NCI-H1105 treated with DMSO at 0.1 percent for 48 hours (cell line): ENCODE data around the gene TNFSF11.
"Not testable (repeated sequence)": the region's sequence is repeated elsewhere in the genome, so short reads cannot be mapped to it uniquely, and the experiment has no call there.

Source experiments
- DNase-seq: peaks from one replicate; lab custom pipeline; 2025; lab: John Stamatoyannopoulos, UW

The TNFSF11 gene

DNA sequence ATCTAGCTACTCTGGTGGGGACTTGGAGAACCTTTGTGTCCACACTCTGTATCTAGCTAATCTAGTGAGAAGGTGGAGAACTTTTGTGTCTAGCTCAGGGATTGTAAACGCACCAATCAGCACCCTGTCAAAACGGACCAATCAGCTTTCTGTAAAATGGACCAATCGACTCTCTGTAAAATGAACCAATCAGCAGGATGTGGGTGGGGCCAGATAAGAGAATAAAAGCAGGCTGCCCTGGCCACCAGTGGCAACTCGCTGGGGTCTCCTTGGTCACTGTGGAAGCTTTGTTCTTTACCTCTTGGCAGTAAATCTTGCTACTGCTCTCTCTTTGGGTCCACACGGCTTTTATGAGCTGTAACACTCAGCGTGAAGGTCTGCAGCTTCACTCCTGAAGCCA is 13.6 kb upstream of the TNFSF11 start:
- DNase-seq: not testable (repeated sequence)

GRCh38 chr13:42561752-42562467 is 12.0 kb upstream of the TNFSF11 start:
- DNase-seq: no peak

DNA sequence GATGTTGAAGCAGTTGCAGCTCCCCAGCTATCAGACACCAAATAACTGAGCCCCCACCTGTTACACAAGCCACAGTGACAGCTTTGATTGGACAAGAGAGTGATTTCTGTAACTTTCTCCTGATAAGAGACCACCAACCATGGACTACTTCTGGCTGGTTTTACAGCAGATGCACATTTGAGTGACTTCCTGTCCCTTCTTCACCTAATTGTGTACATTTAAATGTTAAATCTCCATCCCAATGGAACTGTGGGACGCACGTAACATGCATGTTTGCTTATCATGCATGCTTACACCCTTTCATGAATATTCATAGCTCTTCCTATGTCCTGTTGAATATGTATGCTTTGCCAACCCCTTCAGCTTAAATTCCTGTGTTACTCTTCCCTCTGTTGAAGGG is 6.0 kb upstream of the TNFSF11 start:
- no peak for DNase-seq

- DNase-seq: no peak
Observed at GRCh38 chr13:42569576-42570344, 4.2 kb upstream of the TNFSF11 start.

- no peak for DNase-seq
Observed at GRCh38 chr13:42571895-42572294, 2.1 kb upstream of the TNFSF11 start.

DNA sequence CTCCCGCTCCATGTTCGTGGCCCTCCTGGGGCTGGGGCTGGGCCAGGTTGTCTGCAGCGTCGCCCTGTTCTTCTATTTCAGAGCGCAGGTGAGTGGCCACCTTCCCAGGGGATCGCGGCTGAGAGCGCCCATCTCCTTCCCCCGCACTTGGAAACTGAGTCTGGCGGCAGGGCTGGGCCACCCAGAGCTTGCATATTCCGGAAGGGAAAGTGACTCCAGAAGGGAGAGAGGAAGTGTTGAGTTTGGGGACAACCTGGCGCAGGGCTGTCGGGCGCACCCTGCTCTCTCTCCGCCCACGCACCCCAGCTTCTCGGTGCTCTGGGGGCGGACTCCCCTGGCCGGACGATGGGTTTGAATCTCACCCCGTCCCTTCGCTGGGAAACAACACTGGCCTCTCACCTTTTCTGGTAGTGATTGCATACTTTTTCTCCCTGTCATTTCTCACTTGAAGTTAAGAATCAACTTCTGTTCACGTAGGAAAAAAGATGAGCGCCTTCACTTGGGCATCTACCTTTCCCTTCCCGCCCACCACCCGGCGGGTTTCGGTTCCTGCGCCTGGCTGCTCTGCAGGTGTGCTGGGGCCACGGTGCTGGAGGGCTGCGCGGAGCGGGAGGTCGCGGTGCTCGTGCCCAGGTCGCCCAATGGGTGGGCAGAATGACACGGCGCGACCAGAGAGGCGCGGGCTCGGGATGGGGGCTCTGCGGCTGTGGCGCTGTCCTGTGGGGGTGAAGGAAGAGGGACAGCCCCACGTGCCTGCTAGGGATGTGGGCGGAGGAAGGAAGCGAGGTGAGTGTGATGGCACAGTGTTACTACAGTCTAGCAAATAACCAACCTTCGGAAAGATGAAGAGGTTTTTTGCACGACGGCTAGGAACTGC is 721 bp downstream of the TNFSF11 start:
- no peak for DNase-seq

DNA sequence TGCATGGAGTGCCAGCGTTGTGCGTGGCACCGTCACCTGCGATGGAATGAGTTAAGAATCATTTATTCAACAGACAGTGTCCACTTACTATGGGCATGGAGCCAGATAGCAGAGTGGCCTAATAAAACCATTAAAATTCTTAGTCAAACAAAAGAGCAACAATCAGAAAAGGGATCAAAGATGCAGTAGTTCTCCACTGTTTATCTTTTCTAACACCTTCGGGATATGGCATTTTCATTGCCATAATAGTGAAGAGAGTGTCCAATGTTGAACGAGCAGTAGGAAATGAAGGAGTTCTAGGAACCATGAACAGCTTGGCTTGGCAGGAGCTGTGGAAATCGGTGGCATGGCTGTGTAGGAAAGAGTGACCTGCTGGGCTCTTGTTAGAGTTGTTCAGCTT is 2.0 kb downstream of the TNFSF11 start:
- DNase-seq: peak; percentile 22

DNA sequence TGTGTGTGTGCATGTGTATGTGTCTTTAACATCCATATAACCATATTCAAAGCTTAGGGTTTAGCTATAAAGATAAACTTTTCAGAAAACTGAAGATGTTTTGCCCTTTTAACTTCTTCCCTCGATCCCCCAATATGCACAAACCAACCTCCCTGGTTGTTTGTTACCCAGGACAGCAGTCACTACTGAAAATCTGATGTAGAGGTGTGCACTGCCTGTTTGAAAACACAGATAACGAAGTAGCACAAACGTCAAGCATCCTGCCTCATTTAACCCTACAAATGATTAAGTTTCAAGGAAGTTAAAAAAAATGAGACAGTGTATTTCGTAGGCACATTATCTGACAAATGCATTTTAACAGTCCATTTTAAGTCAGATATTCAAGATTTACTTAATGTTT is 3.6 kb downstream of the TNFSF11 start:
- DNase-seq: no peak

DNA sequence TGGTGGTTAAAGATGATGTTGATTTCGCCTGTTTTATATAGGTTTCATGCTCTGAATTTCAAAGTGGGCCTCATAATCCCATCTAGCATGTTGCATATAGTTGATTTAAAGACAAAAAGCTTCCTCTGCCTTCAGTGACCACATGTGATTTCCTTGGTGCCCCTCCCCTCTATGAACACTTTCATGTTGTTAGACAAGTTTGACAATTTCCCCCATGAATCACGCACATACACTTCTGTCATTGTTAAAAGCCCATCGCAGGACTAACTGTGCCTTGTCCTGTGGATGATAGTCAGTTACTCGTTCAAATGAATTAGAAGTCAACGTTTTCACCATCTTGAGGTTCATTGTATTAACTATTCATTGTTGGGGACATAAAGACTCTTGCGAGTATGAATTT is 6.7 kb downstream of the TNFSF11 start:
- DNase-seq: no peak

GRCh38 chr13:42581427-42581826 is 7.5 kb downstream of the TNFSF11 start:
- no peak for DNase-seq

- DNase-seq: no peak
Observed at GRCh38 chr13:42591602-42592001, 17.6 kb downstream of the TNFSF11 start.

DNA sequence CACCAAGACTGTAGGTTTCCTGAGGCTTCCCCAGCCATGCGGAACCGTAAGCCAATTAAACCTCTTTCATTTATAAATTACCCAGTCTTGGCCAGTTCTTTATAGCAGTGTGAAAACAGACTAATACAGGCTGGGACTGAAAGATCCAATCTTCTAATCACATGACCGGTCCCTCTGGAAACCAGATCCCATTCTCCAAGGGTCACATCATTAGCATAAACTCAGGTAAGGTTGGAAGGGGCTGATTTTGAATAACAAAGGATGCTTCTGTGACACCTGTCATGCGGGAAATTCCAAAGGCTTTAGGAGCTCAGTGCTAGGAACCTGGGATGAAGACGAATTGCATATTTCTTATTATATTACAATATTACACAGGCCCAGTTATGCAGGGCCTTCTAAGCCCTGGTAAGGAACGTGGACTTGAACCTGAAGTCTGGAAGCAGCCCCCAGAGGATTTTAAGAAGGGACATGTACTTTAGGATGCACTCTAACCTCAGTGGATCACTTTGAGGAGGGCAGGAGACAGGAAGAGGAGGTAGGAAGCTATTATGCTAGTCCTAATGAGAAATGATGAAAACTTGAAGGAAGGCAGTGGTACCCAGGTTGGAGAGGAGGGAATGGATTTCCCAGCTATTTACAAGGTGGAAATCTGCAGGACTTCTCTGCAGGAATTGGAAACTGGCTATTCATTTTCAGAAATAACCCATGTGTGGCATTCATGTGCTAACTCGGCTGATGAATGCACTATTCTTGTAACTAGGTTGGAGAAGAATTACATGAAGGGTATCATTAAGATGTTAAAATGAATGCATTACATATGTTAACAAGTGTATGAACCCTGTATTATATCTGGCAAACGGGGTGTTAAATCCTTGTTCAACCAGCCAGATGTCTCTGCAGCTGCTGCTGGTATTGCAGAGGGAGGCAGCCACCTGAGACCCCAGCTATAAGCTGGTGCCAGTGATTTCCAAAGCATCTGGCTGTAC is 19.3 kb downstream of the TNFSF11 start:
- no peak for DNase-seq

DNA sequence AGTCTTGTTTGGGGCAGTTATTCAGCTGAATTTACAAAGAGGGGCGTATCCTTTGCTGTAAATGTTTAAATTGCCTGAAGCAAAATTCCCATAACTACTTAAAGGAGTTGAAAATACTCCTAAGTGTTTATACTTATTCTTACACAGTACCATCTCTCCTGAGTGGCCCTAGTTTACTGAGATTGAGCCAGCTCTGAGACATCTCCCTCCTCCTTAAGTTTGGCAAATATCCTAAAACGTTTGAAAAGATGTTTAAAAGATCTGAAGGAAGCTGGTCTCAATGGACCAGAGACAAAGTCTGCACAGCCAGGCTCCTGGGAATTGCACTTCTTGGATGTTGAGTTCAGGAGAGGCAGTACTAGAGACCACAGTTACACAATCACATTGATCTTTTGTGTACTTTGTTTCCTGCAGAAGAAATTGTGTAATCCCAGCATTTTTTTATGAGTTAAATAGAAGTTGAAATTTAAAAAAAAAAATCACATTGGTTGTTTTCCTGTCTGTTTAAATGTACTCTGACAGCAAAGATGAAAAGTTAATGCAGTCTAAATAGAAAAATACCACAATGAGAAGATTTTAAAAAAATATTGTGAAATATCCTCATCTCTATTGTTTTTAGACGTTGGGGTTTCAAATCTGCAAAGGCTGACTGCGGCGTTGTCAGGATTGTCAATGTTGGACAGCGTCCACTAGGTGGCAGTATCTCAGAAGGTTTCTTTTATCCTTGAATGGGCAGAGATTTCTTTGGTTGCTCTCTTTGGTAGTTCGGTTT is 20.7 kb downstream of the TNFSF11 start:
- DNase-seq: peak; percentile 80

GRCh38 chr13:42595253-42595571 is 21.3 kb downstream of the TNFSF11 start:
- no peak for DNase-seq

GRCh38 chr13:42597505-42597904 is 23.6 kb downstream of the TNFSF11 start:
- DNase-seq: no peak

DNA sequence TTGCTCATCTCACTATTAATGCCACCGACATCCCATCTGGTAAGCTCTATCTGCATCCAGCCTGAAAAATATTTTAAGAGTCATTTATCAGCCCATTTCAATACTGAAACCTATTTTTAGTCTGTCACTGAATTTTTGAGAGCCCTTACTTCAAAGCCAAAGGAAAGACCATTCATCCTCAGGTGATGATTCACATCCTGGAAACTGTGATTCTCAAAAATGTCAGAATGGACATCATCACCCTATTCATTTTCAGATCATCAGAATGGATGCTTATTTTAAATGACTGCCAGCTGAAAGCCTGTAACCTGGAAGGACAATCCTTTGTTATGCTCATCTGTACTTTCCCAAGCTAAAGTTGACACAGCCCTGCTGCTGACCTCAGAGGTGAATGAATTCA is 27.0 kb downstream of the TNFSF11 start:
- no peak for DNase-seq

- DNase-seq: no peak
Observed at GRCh38 chr13:42602906-42603305, 29.0 kb downstream of the TNFSF11 start.

DNA sequence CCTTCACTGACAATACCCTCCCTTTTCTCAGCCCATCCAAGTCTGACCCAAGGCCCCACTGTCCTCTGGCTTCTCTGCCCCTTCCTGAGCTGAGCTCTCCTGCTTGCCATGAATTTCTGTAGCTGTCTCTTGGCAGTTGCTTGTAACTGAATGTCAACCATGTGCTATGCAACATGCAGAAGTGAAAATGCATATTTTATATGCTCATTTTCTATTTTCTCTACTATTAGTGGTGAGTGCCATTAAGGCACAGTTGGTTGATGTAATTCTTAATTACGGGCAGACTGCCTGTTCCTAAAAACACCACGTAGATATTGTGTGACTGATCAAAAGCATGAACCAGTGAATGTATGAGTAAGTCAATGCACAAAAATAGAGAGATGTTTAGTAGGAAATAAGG is 29.6 kb downstream of the TNFSF11 start:
- no peak for DNase-seq

GRCh38 chr13:42607546-42607945 is 33.6 kb downstream of the TNFSF11 start:
- DNase-seq: peak; percentile 90

GRCh38 chr13:42610649-42611048 is 36.7 kb downstream of the TNFSF11 start:
- DNase-seq: no peak
